ENCODE results near the gene UGT1A9.

The UGT1A9 gene

DNA sequence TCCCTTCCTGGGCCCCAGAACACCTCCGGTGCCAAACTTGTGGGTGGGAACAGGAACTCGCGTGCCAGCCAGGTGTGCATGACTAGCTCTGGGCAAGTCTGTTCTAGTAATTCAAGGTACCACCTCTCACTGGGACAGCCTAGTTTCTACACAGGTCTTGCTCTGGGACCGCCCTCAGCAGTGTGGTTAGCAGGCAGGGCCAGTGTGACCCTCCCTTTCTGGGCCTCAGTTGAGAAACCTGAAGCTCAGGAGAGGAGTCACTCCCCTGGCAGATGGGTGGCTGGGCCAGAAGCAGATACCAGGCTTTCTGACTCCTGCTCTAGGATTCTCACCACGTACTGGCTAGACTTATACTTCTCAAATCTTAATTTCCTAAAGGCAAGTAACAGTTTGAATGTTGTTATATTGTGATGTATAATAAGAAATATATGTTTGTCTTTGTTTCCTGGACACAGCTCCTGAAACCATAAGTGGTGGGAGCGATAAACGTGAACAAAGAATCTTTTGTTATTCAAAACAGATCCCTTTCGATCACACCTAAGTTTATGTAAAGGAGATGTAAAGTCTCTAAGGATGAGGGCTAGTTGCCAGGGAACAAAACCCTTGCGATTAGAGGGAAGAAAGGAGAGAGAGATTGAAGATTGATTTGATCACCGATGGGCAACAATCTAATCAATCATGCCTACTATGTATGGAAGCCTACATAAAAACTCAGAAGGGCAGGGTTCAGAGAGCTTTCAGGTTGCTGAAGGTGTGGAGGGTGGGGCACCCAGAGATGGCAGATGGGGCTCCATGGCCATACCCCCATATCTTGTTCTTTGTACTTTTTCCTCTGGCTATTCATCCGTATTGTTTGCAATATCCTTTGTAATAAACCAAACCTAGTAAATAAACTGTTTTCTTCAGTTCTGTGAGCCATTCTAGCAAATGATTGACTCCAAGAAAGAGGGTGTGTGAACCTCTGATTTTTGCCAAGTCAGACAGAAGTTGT lies 20.0 kb downstream of the UGT1A9 start:
- H3K36me3 ChIP-seq (ENCODE audit: control insufficient read depth, insufficient read depth, low read length), result no peaks in the 10 kb centered on the region
- no peaks in the 10 kb centered on the region for H3K27me3 ChIP-seq (replicated peaks; ENCODE audit: control insufficient read depth, insufficient read depth, low read length)
- no peak for DNase-seq (ENCODE audit: extremely low read depth, insufficient read length)
- no peak overlapping the region for H3K4me3 ChIP-seq (replicated peaks; ENCODE audit: low read depth, low read length)
- TF ChIP-seq, protein P1, sequence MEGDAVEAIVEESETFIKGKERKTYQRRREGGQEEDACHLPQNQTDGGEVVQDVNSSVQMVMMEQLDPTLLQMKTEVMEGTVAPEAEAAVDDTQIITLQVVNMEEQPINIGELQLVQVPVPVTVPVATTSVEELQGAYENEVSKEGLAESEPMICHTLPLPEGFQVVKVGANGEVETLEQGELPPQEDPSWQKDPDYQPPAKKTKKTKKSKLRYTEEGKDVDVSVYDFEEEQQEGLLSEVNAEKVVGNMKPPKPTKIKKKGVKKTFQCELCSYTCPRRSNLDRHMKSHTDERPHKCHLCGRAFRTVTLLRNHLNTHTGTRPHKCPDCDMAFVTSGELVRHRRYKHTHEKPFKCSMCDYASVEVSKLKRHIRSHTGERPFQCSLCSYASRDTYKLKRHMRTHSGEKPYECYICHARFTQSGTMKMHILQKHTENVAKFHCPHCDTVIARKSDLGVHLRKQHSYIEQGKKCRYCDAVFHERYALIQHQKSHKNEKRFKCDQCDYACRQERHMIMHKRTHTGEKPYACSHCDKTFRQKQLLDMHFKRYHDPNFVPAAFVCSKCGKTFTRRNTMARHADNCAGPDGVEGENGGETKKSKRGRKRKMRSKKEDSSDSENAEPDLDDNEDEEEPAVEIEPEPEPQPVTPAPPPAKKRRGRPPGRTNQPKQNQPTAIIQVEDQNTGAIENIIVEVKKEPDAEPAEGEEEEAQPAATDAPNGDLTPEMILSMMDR (IDR thresholded peaks at IDR 0.05; ENCODE audit: insufficient read depth, low read length, poor library complexity, severe bottlenecking), result no peak

DNA sequence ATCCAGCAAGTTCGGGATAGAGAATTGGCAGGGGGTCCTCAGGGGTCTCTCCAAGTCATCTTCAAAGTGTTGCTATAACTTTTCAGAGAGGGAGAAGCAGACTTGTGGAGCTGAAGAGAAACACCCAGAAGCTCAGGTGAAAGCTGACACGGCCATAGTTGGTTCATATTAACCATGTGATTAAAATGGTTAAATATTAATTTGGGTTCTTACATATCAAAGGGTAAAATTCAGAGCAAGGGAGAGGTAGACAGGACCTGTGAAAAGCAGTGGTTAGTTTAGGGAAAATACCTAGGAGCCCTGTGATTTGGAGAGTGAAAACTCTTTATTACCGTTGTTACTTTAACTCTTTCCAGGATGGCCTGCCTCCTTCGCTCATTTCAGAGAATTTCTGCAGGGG lies 20.9 kb downstream of the UGT1A9 start, which contains the start of gene UGT1A6:
UGT1A6 (plus strand) TSS at position 243 of the 400 bp plus-strand sequence; CDS start at position 358, 115 bp downstream.
- Histone ChIP-seq H3K27me3 (replicated peaks; ENCODE audit: control insufficient read depth, insufficient read depth, low read length) (no peaks in the 10 kb centered on the region), H3K36me3 (ENCODE audit: control insufficient read depth, insufficient read depth, low read length) (no peaks in the 10 kb centered on the region), H3K4me3 (replicated peaks; ENCODE audit: low read depth, low read length) (no peak within 1 kb of the TSS)
- no peak for DNase-seq (ENCODE audit: extremely low read depth, insufficient read length)
- TF ChIP-seq, protein P1 (IDR thresholded peaks at IDR 0.05; ENCODE audit: insufficient read depth, low read length, poor library complexity, severe bottlenecking), result no peak

DNA sequence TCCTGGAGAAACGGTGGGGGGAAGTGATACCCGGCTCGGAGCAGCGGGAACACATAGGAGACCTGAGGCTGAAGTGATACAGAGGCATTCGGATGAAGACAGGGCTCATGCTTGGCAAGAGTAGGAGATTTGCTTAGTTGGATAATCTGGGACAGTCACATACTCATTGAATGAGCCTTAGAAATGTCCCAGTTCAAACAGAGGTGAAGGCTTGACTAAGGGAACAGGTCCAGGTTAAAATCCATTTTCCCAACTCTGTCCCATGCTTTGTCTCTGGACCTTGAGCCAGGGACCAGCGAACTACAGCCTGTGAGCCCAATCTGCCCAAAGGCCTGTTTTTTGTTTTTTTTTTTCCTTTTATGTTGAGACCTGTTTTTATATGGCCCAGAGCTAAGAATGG lies 22.3 kb downstream of the UGT1A9 start:
- Histone ChIP-seq H3K4me3 (replicated peaks; ENCODE audit: low read depth, low read length) (no peak overlapping the region), H3K36me3 (ENCODE audit: control insufficient read depth, insufficient read depth, low read length) (no peaks in the 10 kb centered on the region), H3K27me3 (replicated peaks; ENCODE audit: control insufficient read depth, insufficient read depth, low read length) (no peaks in the 10 kb centered on the region)
- DNase-seq (ENCODE audit: extremely low read depth, insufficient read length), result no peak
- TF ChIP-seq, protein P1 (IDR thresholded peaks at IDR 0.05; ENCODE audit: insufficient read depth, low read length, poor library complexity, severe bottlenecking), result no peak

DNA sequence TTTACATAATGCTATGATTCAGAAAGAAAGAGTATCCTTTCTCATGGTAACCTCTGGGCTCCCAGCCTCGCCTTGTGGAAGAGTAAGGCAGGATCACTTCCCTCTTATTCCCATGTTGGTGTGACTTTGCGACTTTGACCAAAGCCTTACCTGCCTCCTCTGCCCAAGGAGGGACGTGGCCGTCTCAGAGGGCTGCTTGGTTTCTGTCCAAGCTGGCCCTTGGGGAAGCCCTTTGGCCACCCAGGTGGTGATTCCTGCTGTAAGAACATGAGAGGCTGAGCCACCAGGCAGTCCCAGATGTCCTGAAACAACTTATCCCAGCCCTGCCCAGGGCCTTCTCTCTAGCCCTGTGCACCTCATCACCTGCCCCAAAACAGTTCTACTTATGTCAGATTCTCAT lies 27.0 kb downstream of the UGT1A9 start:
- no peaks in the 10 kb centered on the region for H3K36me3 ChIP-seq (ENCODE audit: control insufficient read depth, insufficient read depth, low read length)
- no peak overlapping the region for H3K4me3 ChIP-seq (replicated peaks; ENCODE audit: low read depth, low read length)
- no peaks in the 10 kb centered on the region for H3K27me3 ChIP-seq (replicated peaks; ENCODE audit: control insufficient read depth, insufficient read depth, low read length)
- DNase-seq (ENCODE audit: extremely low read depth, insufficient read length), result no peak
- TF ChIP-seq, protein P1 (IDR thresholded peaks at IDR 0.05; ENCODE audit: insufficient read depth, low read length, poor library complexity, severe bottlenecking), result no peak

DNA sequence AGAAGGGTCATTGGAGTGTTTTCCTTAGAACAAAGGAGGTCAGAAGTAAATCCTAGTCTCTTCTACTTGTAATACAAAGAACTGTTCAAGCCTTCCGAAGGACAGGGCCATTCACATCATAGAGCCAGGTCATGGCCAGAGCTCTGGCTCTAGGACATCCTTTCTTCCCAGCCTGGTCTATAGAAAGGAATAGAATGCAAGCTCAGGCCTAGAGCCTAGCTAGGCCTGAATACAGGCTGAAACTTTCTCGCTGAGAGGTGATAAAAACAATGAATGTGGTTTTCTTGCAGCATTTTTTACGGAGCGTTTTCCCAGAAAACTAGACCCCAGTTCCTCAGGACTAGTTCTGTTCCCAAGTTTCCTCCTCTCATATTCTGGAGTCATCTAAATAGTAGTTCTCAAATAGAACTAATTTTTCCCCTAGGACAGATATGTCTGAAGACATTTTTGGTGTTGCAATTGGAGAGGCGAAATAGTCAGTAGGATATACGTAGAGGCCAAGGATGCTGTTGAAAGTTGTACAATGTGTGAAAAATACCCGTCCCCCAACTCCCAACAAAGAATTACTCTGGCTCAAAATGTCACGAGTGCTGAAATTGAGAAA lies 27.8 kb downstream of the UGT1A9 start:
- no peaks in the 10 kb centered on the region for H3K36me3 ChIP-seq (ENCODE audit: control insufficient read depth, insufficient read depth, low read length)
- H3K4me3 ChIP-seq (replicated peaks; ENCODE audit: low read depth, low read length), result no peak overlapping the region
- TF ChIP-seq, protein P1 (IDR thresholded peaks at IDR 0.05; ENCODE audit: insufficient read depth, low read length, poor library complexity, severe bottlenecking), result no peak
- H3K27me3 ChIP-seq (replicated peaks; ENCODE audit: control insufficient read depth, insufficient read depth, low read length), result no peaks in the 10 kb centered on the region
- DNase-seq (ENCODE audit: extremely low read depth, insufficient read length), result no peak

All from GM06990 (cell line).